Fibroblast of mammary gland (primary cell): ENCODE data around the gene ZGRF1.

ENCODE experiments used
- DNase-seq: peaks from one replicate; pipeline ENCODE4 v3.0.0-alpha.2; 2010; ENCODE audit warnings: low read depth
- H3K4me3 ChIP-seq: 2 replicates; pipeline ENCODE4 v1.5.1; 2011; ENCODE audit warnings: low read depth, mild to moderate bottlenecking, low read length, moderate library complexity; ENCODE audit not compliant: control insufficient read depth
- TF ChIP-seq, protein P1 (sequence below): conservative IDR thresholded peaks from 2 replicates; pipeline ENCODE4 v1.5.1; 2011; ENCODE audit warnings: low read depth, low read length, inconsistent platforms; ENCODE audit not compliant: control insufficient read depth, insufficient read depth

Gene ZGRF1

DNA sequence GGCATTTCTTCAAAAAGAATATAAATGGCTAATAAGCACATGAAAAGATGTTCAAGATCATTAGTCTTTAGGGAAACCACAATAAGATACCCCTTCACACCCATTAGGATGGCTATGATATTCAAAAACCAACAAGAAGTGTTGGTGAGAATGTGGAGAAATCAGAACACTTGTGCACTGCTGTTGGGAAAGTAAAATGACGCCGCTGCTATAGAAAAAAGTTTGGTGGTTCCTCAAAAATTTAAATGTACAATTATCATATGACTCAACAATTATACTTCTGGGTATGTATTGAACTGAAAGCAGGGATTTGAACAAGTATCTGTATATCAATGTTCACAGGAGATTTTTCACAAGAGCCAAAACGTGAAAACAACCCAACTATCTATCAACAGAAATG lies 91.4 kb downstream of the ZGRF1 start:
- H3K4me3 ChIP-seq: no peak overlapping the region
- TF ChIP-seq, protein P1, sequence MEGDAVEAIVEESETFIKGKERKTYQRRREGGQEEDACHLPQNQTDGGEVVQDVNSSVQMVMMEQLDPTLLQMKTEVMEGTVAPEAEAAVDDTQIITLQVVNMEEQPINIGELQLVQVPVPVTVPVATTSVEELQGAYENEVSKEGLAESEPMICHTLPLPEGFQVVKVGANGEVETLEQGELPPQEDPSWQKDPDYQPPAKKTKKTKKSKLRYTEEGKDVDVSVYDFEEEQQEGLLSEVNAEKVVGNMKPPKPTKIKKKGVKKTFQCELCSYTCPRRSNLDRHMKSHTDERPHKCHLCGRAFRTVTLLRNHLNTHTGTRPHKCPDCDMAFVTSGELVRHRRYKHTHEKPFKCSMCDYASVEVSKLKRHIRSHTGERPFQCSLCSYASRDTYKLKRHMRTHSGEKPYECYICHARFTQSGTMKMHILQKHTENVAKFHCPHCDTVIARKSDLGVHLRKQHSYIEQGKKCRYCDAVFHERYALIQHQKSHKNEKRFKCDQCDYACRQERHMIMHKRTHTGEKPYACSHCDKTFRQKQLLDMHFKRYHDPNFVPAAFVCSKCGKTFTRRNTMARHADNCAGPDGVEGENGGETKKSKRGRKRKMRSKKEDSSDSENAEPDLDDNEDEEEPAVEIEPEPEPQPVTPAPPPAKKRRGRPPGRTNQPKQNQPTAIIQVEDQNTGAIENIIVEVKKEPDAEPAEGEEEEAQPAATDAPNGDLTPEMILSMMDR: no peak
- no peak for DNase-seq

DNA sequence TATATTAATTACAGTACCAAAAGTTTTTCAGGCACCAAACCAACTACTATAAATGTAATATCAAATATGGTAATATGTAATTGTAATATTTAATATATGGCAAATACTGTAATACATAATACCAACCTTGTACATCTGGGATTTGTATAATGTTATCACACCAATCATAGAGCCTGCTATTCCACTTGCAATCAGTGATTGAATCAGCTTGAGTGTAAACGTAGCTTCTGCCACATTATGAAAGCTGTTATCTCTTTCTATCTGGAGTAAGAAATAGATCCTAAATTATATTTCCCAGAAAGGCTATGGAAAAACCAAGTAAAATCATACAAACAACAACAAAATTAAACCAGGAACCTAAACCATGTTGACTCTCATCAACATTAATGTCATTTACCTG lies 96.0 kb downstream of the ZGRF1 start:
- H3K4me3 ChIP-seq: no peak overlapping the region
- TF ChIP-seq, protein P1: no peak
- no peak for DNase-seq

DNA sequence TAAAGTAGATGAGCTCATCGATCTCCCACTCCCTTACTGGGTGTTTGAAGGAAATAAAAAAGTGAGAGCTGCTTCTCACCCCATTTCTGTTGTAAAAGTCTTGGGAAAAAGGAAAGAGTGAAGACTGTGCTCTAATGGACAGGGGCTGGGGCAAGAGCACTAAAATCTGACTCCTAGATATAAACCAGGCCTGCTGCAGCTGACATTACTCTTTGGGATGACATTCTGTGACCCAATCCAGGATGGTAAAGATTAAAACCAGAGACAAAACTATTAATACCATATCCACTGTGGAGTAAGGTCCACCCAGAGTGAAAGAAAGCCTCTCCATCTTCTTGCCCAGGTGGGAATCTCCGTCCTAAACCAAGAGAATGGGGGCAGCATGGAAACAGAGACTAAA lies 100.6 kb downstream of the ZGRF1 start:
- DNase-seq: no peak
- TF ChIP-seq, protein P1: no peak
- H3K4me3 ChIP-seq: no peak overlapping the region

DNA sequence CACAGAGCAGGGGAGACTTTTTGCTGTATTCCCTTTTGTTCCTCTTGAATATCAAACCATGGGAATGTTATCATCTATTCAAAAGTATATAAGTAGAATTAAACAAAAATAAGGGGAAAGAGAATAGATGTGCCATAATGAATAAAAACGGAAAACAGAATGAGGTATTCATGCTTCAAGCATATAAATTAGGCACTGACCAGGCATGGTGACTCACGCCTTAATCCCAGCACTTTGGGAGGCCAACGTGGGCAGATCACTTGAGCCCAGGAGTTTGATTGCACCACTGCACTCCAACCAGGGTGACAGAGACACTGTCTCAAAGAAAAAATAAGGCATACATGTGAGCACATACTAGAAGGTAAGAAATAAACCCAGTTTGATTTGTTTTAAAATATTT lies 104.4 kb downstream of the ZGRF1 start:
- peak; percentile 70 for DNase-seq
- TF ChIP-seq, protein P1: no peak
- H3K4me3 ChIP-seq: no peak overlapping the region

DNA sequence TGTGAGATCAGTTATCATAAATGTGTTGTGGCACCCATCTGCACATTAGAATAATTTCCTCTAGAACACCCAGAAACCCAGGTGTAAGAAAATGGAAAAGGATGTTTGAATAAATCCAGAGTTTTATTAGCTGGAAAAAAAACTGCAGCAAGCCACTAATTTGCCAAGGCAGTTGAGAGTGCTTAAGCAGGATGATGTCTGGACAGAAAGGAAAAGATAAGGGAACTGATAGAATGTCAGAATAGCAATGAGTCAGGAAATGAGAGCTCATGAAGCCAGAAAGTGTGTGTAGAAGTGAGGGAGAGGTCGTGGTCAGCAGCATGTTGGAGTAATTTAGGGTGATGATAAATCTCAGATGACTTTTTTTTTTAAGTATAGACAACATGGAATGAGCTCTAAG lies 105.6 kb downstream of the ZGRF1 start:
- H3K4me3 ChIP-seq: no peak overlapping the region
- DNase-seq: no peak
- TF ChIP-seq, protein P1: no peak

DNA sequence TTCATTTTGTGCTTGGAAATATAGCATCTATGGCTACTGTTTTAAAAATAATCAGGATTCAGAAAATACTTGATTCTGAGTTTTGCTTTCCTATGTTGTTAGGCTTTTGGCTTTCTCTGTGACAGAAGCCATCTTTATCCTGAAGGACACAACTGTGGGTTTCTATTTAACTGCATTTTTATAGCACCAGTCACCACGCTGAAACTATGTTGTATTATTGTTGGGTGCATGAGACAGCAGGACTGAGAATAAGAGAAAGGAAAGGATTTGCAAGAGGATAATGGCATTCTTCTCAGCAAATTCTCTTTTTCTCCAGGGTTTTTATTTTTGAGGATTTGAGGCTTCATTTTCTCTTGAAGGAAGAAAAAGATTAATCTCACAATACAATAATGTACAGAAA lies 110.6 kb downstream of the ZGRF1 start:
- TF ChIP-seq, protein P1: no peak
- no peak for DNase-seq

More for the DNA sequence above, 110.6 kb downstream of the ZGRF1 start:
- H3K4me3 ChIP-seq: no peak overlapping the region
